ENCODE data around the gene B3GNT9. TPM values are rescaled to one million over a fixed set of nuclear protein-coding genes. Genes with fewer than 3 reads are reported as not detected.

The B3GNT9 gene
- total and polyA plus RNA-seq, 2 of the 8 experiments (the other 6 are each of a cell fraction or from before 2014, with no cell fraction given) = 3.5 to 9.0 TPM

DNA sequence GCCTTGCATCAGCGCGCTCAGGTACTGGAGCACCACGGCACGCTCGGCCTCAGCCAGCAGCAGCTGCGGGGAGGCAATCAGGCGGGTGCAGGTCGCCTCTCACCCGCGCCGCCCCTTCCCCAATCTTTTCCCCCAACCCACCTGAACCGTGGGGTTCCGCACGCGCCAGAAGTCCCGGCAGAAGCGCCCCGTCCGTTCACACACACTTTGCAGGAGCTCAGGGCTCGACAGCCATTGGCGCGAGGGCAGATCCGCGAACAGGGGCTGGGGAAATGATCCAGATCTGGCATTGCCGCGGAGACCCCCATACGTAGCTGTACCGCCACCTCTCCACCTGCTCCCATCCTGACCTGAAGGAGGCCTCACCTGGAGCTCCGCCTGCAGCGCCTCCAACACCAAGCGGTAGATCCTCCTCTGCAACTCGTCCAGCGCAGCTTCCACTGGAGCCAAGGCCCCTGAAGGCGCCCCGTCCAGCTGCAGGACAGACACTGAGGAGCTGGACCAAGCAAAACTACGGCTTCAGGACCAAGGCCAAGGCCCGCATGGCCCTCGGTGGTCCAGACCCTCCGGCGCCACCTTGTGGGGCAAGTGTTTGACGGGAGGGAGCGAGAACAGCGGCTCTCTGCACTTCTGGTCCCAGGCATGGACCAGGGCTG is 34.3 kb upstream of the B3GNT9 start:
- Histone ChIP-seq H2AFZ (ENCODE audit: low read length) (no peak overlapping the region), H3K4me1 (replicated peaks in 1 of 4; ENCODE audit: control insufficient read depth in 3 of 4, insufficient read depth in 4 of 4, low read length in 3 of 4) (peaks cover 0 to 17% (median 10%) of the 10 kb centered on the region in 4 experiments; a peak in 5 of 7 replicates), H3K36me3 (ENCODE audit: control insufficient read depth in 2 of 4, insufficient read depth in 4 of 4, low read length in 3 of 4) (no peaks in the 10 kb centered on the region; a peak in 1 of 8 replicates), H3K9ac (replicated peaks in 1 of 4; ENCODE audit: extremely low read depth in 1 of 4, low read depth in 3 of 4, low read length in 3 of 4) (no peak overlapping the region), H3K23me2 (ENCODE audit: low read depth, low read length) (peaks cover 13% of the 10 kb centered on the region; the same call in 1 of the 2 replicates), H2BK12ac (ENCODE audit: low read depth, low read length) (no peak overlapping the region), H3K9me3 (ENCODE audit: insufficient read depth in 2 of 2, low read depth in 1 of 2, low read length in 1 of 2) (no peaks in the 10 kb centered on the region), H2BK5ac (ENCODE audit: low read depth, low read length) (no peak overlapping the region; the same call in 1 of the 2 replicates), H4K5ac (ENCODE audit: insufficient read length, low read depth, low read length) (no peak overlapping the region), H4K20me1 (replicated peaks in 1 of 2; ENCODE audit: control insufficient read depth in 1 of 2, insufficient read depth in 2 of 2, low read length in 2 of 2) (peaks cover 2 to 20% of the 10 kb centered on the region in 2 experiments), H2BK20ac (ENCODE audit: low read length) (no peak overlapping the region), H2AK5ac (ENCODE audit: low read depth, low read length) (no peak overlapping the region), H3K27ac (ENCODE audit: low read depth, low read length) (no peak overlapping the region), H3K4me3 (ENCODE audit: extremely low read depth in 1 of 4, insufficient read depth in 2 of 4, low read depth in 3 of 4, low read length in 4 of 4) (peak overlapping the region in 3 of 4 experiments; percentile 84 to 90 (median 86); a peak in 3 of 8 replicates), H2BK120ac (replicated peaks; ENCODE audit: low read depth, low read length) (no peak overlapping the region), H3K14ac (ENCODE audit: insufficient read length) (no peak overlapping the region), H3K4ac (replicated peaks; ENCODE audit: insufficient read length, low read depth, low read length) (no peak overlapping the region), H2BK15ac (ENCODE audit: low read length) (no peak overlapping the region), H3K23ac (ENCODE audit: insufficient read length) (no peak overlapping the region), H4K91ac (replicated peaks; ENCODE audit: insufficient read length, low read length) (no peak overlapping the region), H3K18ac (ENCODE audit: extremely low read depth, low read length) (no peak overlapping the region), H3K4me2 (ENCODE audit: insufficient read depth in 1 of 2, low read depth in 2 of 2, low read length in 2 of 2) (peak overlapping the region; percentile 67 to 92), H3K27me3 (replicated peaks in 1 of 4; ENCODE audit: control insufficient read depth in 3 of 4, extremely low read depth in 1 of 4, insufficient read depth in 3 of 4, low read length in 3 of 4) (peaks cover 8 to 32% (median 19%) of the 10 kb centered on the region in 4 experiments), H3K56ac (replicated peaks; ENCODE audit: insufficient read length, low read depth, low read length) (no peak overlapping the region), H4K8ac (ENCODE audit: extremely low read depth, insufficient read depth, low read length) (0 out of 2 replicates have a peak overlapping the region, but pooled peaks have one; percentile 89), H3K79me1 (ENCODE audit: low read depth, low read length) (no peaks in the 10 kb centered on the region), H3K79me2 (ENCODE audit: control insufficient read depth in 1 of 2, insufficient read depth in 2 of 2, low read length in 2 of 2) (peaks cover 0 to 5% of the 10 kb centered on the region in 2 experiments; a peak in 1 of 4 replicates)
- FAIRE-seq = peak; percentile 72
- WGBS, 2 experiments (ENCODE audit: extremely low coverage in 1 of 2, insufficient coverage in 1 of 2, insufficient read length in 1 of 2, insufficient replicate concordance in 2 of 2, low coverage in 1 of 2, low lambda C conversion rate in 2 of 2, missing lambda C conversion rate in 1 of 2) = 10% methylated on average over 31 of the region's 43 CpGs; no CpG with 5 or more reads in 1 of the 2 experiments
- CTCF ChIA-PET (ENCODE audit: partially characterized antibody) = interaction anchor here (0.5 to 9.3 kb wide), 34 partner anchors 9 to 458 kb away, joined by 3 to 151 read pairs (median 4); partner anchors contain the start of genes B3GNT9, CES3, ELMO3 and FBXL8
- POLR2A ChIA-PET (ENCODE audit: partially characterized antibody) = interaction anchor here (0.6 to 4.0 kb wide), 13 partner anchors 11 to 251 kb away, joined by 3 to 19 read pairs (median 4); partner anchors contain the start of genes HSF4 and NOL3
- DNase-seq (ENCODE audit: low read depth in 1 of 2, low spot score in 2 of 2) = peak; percentile 77 to 97
- TF ChIP-seq, protein P1, sequence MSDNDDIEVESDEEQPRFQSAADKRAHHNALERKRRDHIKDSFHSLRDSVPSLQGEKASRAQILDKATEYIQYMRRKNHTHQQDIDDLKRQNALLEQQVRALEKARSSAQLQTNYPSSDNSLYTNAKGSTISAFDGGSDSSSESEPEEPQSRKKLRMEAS (IDR thresholded peaks at IDR 0.05) = peak; percentile 95
- TF ChIP-seq POLR2AphosphoS5 (IDR thresholded peaks at IDR 0.05; ENCODE audit: low read depth, low read length) (no peak), EZH2 (IDR thresholded peaks at IDR 0.05; ENCODE audit: low read depth, low read length, severe bottlenecking) (peak; percentile 64), ASH2L (IDR thresholded peaks at IDR 0.05; ENCODE audit: low read length) (no peak), SIN3A (conservative IDR thresholded peaks at IDR 0.05 in 1 of 2, IDR thresholded peaks at IDR 0.05 in 1 of 2; ENCODE audit: low read depth in 1 of 2, low read length in 2 of 2) (peak; percentile 99 to 100), RXRA (IDR thresholded peaks at IDR 0.05; ENCODE audit: insufficient read depth, low read depth, low read length) (no peak)
- TF ChIP-seq, protein P2, sequence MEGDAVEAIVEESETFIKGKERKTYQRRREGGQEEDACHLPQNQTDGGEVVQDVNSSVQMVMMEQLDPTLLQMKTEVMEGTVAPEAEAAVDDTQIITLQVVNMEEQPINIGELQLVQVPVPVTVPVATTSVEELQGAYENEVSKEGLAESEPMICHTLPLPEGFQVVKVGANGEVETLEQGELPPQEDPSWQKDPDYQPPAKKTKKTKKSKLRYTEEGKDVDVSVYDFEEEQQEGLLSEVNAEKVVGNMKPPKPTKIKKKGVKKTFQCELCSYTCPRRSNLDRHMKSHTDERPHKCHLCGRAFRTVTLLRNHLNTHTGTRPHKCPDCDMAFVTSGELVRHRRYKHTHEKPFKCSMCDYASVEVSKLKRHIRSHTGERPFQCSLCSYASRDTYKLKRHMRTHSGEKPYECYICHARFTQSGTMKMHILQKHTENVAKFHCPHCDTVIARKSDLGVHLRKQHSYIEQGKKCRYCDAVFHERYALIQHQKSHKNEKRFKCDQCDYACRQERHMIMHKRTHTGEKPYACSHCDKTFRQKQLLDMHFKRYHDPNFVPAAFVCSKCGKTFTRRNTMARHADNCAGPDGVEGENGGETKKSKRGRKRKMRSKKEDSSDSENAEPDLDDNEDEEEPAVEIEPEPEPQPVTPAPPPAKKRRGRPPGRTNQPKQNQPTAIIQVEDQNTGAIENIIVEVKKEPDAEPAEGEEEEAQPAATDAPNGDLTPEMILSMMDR (IDR thresholded peaks at IDR 0.05; ENCODE audit: control extremely low read depth in 1 of 3, insufficient read depth in 1 of 3, low read depth in 1 of 3, low read length in 3 of 3) = peak in 2 of 3 experiments; percentile 95 to 96; a peak in 3 of 4 replicates
